ENCODE measurements around the gene SC5D.

- TF ChIP-seq POLR2A (IDR thresholded peaks at IDR 0.05) (no peak), CTCF (IDR thresholded peaks at IDR 0.05) (no peak)
Observed at GRCh38 chr11:121268581-121268980, 24.0 kb upstream of the SC5D start.

Data from esophagus squamous epithelium (tissue), 4 donors.